Testis (tissue), 3 donors: ENCODE results near the gene TAF5L. TPM values are rescaled to one million over a fixed set of nuclear protein-coding genes. Genes with fewer than 3 reads are reported as not detected.

Source experiments
- DNase-seq: peaks from one replicate; pipeline ENCODE4 v3.0.0-alpha.2; 2019
- H3K27ac ChIP-seq, 2 donors: fragments of 200-600 bp; sonication (generic); one replicate each; pipeline ENCODE4 v1.5.1; 2019
- H3K27me3 ChIP-seq: fragments of 200-600 bp; sonication (generic); one replicate; pipeline ENCODE4 v1.5.1; 2019
- H3K36me3 ChIP-seq: fragments of 200-600 bp; sonication (generic); one replicate; pipeline ENCODE4 v1.5.1; 2017; ENCODE audit warnings: low read depth; ENCODE audit errors: missing control alignments
- H3K4me1 ChIP-seq: fragments of 200-600 bp; sonication (generic); one replicate; pipeline ENCODE4 v1.5.1; 2019
- H3K4me3 ChIP-seq, 2 donors: fragments of 200-600 bp; sonication (generic); one replicate each; pipeline ENCODE4 v1.5.1; 2017 to 2019
- H3K9me3 ChIP-seq: fragments of 200-600 bp; sonication (generic); one replicate; pipeline ENCODE4 v1.5.1; 2017
- CTCF ChIP-seq, 3 experiments: fragments of 450-650 bp in 2 of 3; fragments of 200-600 bp in 1 of 3; sonication (generic) in 1 of 3; IDR thresholded peaks; one replicate each; pipeline ENCODE4 v1.5.1; 2016 to 2019; ENCODE audit warnings: antibody characterized with exemption in 3 of 3, mild to moderate bottlenecking in 2 of 3, moderate library complexity in 1 of 3
- POLR2A ChIP-seq: fragments of 450-650 bp; IDR thresholded peaks from one replicate; pipeline ENCODE4 v1.6.1; 2017; ENCODE audit warnings: antibody characterized with exemption, mild to moderate bottlenecking, moderate library complexity
- WGBS, 2 donors: methylation state at CpG; one replicate each; pipeline ENCODE4 v1.1.5; 2018; 5-methylcytosine and 5-hydroxymethylcytosine counted together
- intact Hi-C: fragments of 100-400 bp; cut with DNase I; formaldehyde crosslinking; loops from one replicate; pipeline ENCODE4 v1.15.1; 2023; ENCODE audit warnings: low total_unique reads
- polyA plus RNA-seq: library from polyadenylated mRNA; stranded (reverse); fragments of 350-450 nt; fragmentation: Illumina TruSeq; extraction: RNeasy Lipid Tissue Mini Kit (QIAGEN cat#74804); gene quantifications from one replicate; pipeline ENCODE4 v1.2.3, GENCODE V29; 2014; ENCODE audit warnings: low read depth, low replicate concordance; ENCODE audit not compliant: insufficient read depth
- total RNA-seq, 2 donors: library from RNA; depleted of rRNA; stranded (reverse); fragments of >200 nt; gene quantifications; one replicate each; pipeline ENCODE4 v1.2.3, GENCODE V29; 2016

TAF5L gene
- total and polyA plus RNA-seq, 3 donors from 2014 or later: 12.8 to 24.6 (median 18.4) TPM

GRCh38 chr1:229627003-229627402, 1.1 kb upstream of the TAF5L start:
- WGBS, 2 donors: 3 to 6% methylated on average over 4 of the region's 4 CpGs
- DNase-seq: no peak
- H3K27ac ChIP-seq: no peak overlapping the region
- no peaks in the 10 kb centered on the region for H3K27me3 ChIP-seq
- H3K9me3 ChIP-seq: no peaks in the 10 kb centered on the region
- intact Hi-C loops: loop anchor here (5.0 kb wide), 1 partner anchor 70 kb away; the partner anchor contains the start of gene ABCB10
- H3K36me3 ChIP-seq: no peaks in the 10 kb centered on the region
- TF ChIP-seq POLR2A (no peak), CTCF (IDR thresholded peaks at IDR 0.05) (no peak)
- H3K4me1 ChIP-seq: peaks cover 18% of the 10 kb centered on the region
- H3K4me3 ChIP-seq: peak overlapping the region in 1 of 2 donors; percentile 90

GRCh38 chr1:229625071-229625914, 629 bp downstream of the TAF5L start:
- peaks cover 18% of the 10 kb centered on the region for H3K4me1 ChIP-seq
- H3K4me3 ChIP-seq: peak overlapping the region; percentile 87 to 90
- no peaks in the 10 kb centered on the region for H3K36me3 ChIP-seq
- no peaks in the 10 kb centered on the region for H3K9me3 ChIP-seq
- peak overlapping the region in 1 of 2 donors; percentile 89 for H3K27ac ChIP-seq
- WGBS, 2 donors: 0 to 1% methylated on average over 7 to 40 of the region's 86 CpGs
- no peak for TF ChIP-seq CTCF (IDR thresholded peaks at IDR 0.05)
- TF ChIP-seq POLR2A: no peak
- DNase-seq: peak; percentile 33
- H3K27me3 ChIP-seq: no peaks in the 10 kb centered on the region
- intact Hi-C loops: loop anchor here (5.0 kb wide), 1 partner anchor 68 kb away; the partner anchor contains the start of gene ABCB10

- H3K27me3 ChIP-seq: no peaks in the 10 kb centered on the region
- H3K27ac ChIP-seq: no peak overlapping the region
- peaks cover 18% of the 10 kb centered on the region for H3K4me1 ChIP-seq
- intact Hi-C loops: loop anchor here (5.0 kb wide), 1 partner anchor 67 kb away; the partner anchor contains the start of gene ABCB10
- no peaks in the 10 kb centered on the region for H3K36me3 ChIP-seq
- WGBS, 2 donors: 29 to 31% methylated on average over 9 of the region's 9 CpGs
- H3K4me3 ChIP-seq: peak overlapping the region; percentile 73 to 87
- no peaks in the 10 kb centered on the region for H3K9me3 ChIP-seq
- DNase-seq: no peak
- TF ChIP-seq POLR2A (no peak), CTCF (IDR thresholded peaks at IDR 0.05) (no peak)
These were observed 1.3 kb downstream of the TAF5L start for GRCh38 chr1:229624521-229625070.

GRCh38 chr1:229623838-229624237, 2.1 kb downstream of the TAF5L start:
- H3K9me3 ChIP-seq: no peaks in the 10 kb centered on the region
- intact Hi-C loops: no loop called here
- TF ChIP-seq CTCF (IDR thresholded peaks at IDR 0.05): no peak
- no peak for TF ChIP-seq POLR2A
- H3K36me3 ChIP-seq: no peaks in the 10 kb centered on the region
- H3K4me3 ChIP-seq: no peak overlapping the region
- no peaks in the 10 kb centered on the region for H3K27me3 ChIP-seq
- H3K27ac ChIP-seq: no peak overlapping the region
- H3K4me1 ChIP-seq: peaks cover 18% of the 10 kb centered on the region
- no peak for DNase-seq
- 44 to 76% methylated on average over 1 of the region's 1 CpG for WGBS, 2 donors
